ENCODE data around the gene HAUS5. TPM values are rescaled to one million over a fixed set of nuclear protein-coding genes. Genes with fewer than 3 reads are reported as not detected.

HAUS5 gene
- total RNA-seq, 2 donors from 2014 or later, result 8.4 to 13.9 TPM

GRCh38 chr19:35636651-35637050 lies 24.1 kb downstream of the HAUS5 start:
- Histone ChIP-seq H3K4me3 (no peak overlapping the region), H3K27me3 (replicated peaks; ENCODE audit: insufficient read depth) (no peaks in the 10 kb centered on the region), H3K36me3 (peaks cover 57% of the 10 kb centered on the region), H3K9me3 (no peaks in the 10 kb centered on the region), H3K27ac (no peak overlapping the region), H3K4me1 (ENCODE audit: control insufficient read depth in 1 of 2, low read depth in 2 of 2) (no peaks in the 10 kb centered on the region)
- TF ChIP-seq CTCF (IDR thresholded peaks at IDR 0.05), result no peak
- ATAC-seq (ENCODE audit: insufficient number of reproducible peaks, low FRiP score, low read depth), result no peak
- DNase-seq (ENCODE audit: low spot score), result no peak

GRCh38 chr19:35637165-35637564 lies 24.6 kb downstream of the HAUS5 start:
- Histone ChIP-seq H3K4me1 (ENCODE audit: control insufficient read depth in 1 of 2, low read depth in 2 of 2) (no peaks in the 10 kb centered on the region), H3K27me3 (replicated peaks; ENCODE audit: insufficient read depth) (no peaks in the 10 kb centered on the region), H3K4me3 (no peak overlapping the region), H3K36me3 (peaks cover 52% of the 10 kb centered on the region), H3K27ac (no peak overlapping the region), H3K9me3 (no peaks in the 10 kb centered on the region)
- ATAC-seq (ENCODE audit: insufficient number of reproducible peaks, low FRiP score, low read depth) (no peak), DNase-seq (ENCODE audit: low spot score) (no peak)
- TF ChIP-seq CTCF (IDR thresholded peaks at IDR 0.05), result no peak

GRCh38 chr19:35639321-35639639 lies 26.7 kb downstream of the HAUS5 start:
- Histone ChIP-seq H3K36me3 (peaks cover 31% of the 10 kb centered on the region), H3K27me3 (replicated peaks; ENCODE audit: insufficient read depth) (no peaks in the 10 kb centered on the region), H3K4me3 (no peak overlapping the region), H3K4me1 (ENCODE audit: control insufficient read depth in 1 of 2, low read depth in 2 of 2) (peaks cover 0 to 9% of the 10 kb centered on the region in 2 donors), H3K9me3 (no peaks in the 10 kb centered on the region), H3K27ac (no peak overlapping the region)
- ATAC-seq (ENCODE audit: insufficient number of reproducible peaks, low FRiP score, low read depth) (no peak), DNase-seq (ENCODE audit: low spot score) (no peak)
- TF ChIP-seq CTCF (IDR thresholded peaks at IDR 0.05), result no peak

- TF ChIP-seq CTCF (IDR thresholded peaks at IDR 0.05), result no peak
- ATAC-seq (ENCODE audit: insufficient number of reproducible peaks, low FRiP score, low read depth) (no peak), DNase-seq (ENCODE audit: low spot score) (no peak)
- Histone ChIP-seq H3K27me3 (replicated peaks; ENCODE audit: insufficient read depth) (no peaks in the 10 kb centered on the region), H3K36me3 (peaks cover 27% of the 10 kb centered on the region), H3K9me3 (no peaks in the 10 kb centered on the region), H3K4me3 (no peak overlapping the region), H3K4me1 (ENCODE audit: control insufficient read depth in 1 of 2, low read depth in 2 of 2) (peaks cover 0 to 10% of the 10 kb centered on the region in 2 donors), H3K27ac (no peak overlapping the region)
Observed at GRCh38 chr19:35639863-35640262, 27.3 kb downstream of the HAUS5 start.

GRCh38 chr19:35641515-35642151 lies 29.1 kb downstream of the HAUS5 start, which contains the start of gene ETV2:
ETV2 (plus strand) TSS chr19:35641745; CDS start chr19:35642461, 716 bp downstream.
- Histone ChIP-seq H3K4me3 (no peak within 1 kb of the TSS), H3K9me3 (no peaks in the 10 kb centered on the region), H3K27ac (no peak within 1 kb of the TSS), H3K36me3 (peaks cover 15% of the 10 kb centered on the region), H3K4me1 (ENCODE audit: control insufficient read depth in 1 of 2, low read depth in 2 of 2) (peaks cover 0 to 13% of the 10 kb centered on the region in 2 donors), H3K27me3 (replicated peaks; ENCODE audit: insufficient read depth) (no peaks in the 10 kb centered on the region)
- ATAC-seq (ENCODE audit: insufficient number of reproducible peaks, low FRiP score, low read depth) (no peak), DNase-seq (ENCODE audit: low spot score) (no peak)
- TF ChIP-seq CTCF (IDR thresholded peaks at IDR 0.05), result no peak

All from thoracic aorta (tissue), 2 donors.